Activated CD4-positive, alpha-beta T cell treated with anti-CD3 and anti-CD28 coated beads for 4 hours (primary cell): ENCODE measurements around the gene RBMX.
"Not testable (repeated sequence)": the region's sequence is repeated elsewhere in the genome, so short reads cannot be mapped to it uniquely, and the experiment has no call there.

Source experiments
- DNase-seq, 2 donors: peaks; one replicate each; pipeline ENCODE4 v3.0.0-alpha.2; 2020

Gene RBMX

DNA sequence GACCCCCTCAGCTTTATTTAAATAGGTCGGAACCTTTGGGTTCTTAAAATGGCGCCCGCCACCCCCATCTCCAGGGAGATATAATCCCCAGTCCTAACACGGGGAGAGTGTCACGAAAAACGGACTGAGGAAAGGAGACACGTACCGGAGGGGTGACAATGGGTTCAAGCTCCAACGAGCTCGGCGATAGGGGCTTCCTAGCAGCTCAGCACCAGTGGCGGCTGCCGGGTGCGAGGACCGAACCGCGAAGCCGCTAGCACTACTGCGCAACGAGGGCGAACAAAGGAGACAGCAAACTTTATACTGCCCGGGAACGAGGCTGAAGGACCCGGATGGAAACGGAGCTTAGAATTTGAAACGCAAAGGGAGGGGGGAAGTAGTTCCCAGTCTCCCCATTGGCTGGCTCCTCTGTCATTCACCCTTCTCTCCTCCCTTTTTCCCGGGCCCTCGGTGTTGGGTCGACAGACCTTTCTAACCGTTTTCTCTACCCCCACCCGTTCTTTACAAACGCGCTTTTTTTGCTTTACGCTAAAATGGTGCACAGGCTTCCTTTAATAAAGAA, at the start of gene RBMX:
TSS of gene RBMX (minus strand) at position 274 of the 562 bp plus-strand sequence. CDS start 1,298 bp downstream, outside the sequence.
- peak; percentile 84 to 88 for DNase-seq

DNA sequence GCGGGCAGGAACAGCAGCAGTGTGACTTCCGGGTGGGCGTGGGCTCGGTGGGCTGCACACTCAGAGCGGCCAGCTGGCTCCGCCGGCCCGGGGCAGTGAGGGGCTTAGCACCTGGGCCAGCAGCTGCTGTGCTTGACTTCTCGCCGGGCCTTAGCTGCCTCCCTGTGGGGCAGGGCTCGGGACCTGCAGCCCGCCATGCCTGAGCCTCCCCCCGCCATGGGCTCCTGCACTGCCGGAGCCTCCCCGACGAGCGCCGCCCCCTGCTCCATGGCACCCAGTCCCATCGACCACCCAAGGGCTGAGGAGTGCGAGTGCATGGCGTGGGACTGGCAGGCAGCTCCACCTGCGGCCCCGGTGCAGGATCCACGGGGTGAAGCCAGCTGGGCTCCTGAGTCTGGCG, 40.9 kb upstream of the RBMX start:
- not testable (repeated sequence) for DNase-seq

DNA sequence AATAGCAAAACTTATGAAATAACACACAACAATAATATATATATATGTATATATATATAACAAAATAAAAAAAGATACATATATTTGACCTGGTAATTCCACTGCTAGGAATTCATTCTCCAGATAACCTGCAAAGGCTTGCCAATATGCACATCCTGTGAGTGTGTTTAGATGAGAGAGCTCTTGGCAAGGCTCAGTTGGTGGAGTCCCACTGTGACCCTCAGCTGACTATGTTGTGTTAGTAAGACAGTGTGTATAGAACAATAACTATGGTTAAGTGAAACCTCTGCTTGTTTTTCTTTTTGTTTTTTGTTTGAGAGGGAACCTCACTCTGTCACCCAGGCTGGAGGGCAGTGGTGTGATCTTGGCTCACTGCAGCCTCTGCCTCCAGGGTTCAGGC, 39.5 kb upstream of the RBMX start:
- DNase-seq, result no peak

DNA sequence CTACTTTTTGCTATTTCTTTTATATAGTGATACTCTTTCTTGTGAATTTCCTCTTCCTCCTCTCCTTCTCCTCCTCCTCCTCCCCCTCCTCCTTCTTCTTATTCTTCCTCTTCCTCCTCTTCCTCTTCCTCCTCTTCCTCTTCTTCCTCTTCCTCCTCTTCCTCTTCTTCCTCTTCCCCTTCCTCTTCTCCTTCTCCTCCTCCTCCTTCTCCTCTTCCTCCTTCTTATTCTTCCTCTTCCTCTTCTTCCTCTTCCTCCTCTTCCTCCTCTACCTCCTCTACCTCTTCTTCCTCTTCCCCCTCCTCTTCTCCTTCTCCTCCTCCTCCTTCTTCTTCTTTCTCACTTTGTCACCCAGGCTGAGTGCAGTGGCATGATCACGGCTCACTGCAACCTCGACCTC, 36.3 kb upstream of the RBMX start:
- DNase-seq, result no peak

DNA sequence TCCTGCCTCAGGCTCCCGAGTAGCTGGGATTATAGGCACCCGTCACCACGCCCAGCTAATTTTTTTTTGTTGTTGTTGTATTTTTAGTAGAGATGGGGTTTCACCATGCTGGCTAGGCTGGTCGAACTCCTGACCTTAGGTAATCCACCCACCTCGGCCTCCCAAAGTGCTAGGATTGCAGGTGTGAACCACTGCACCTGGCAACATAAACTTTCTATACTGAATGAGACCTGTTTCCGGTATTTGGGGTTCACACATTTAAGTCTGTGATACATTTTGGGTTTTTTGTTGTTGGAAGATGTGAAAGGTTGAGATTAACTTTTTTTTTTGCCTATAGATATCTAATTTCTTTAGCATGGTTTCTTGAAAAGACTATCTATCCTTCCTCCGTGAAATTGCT, 31.1 kb upstream of the RBMX start:
- DNase-seq, result not testable (repeated sequence)

DNA sequence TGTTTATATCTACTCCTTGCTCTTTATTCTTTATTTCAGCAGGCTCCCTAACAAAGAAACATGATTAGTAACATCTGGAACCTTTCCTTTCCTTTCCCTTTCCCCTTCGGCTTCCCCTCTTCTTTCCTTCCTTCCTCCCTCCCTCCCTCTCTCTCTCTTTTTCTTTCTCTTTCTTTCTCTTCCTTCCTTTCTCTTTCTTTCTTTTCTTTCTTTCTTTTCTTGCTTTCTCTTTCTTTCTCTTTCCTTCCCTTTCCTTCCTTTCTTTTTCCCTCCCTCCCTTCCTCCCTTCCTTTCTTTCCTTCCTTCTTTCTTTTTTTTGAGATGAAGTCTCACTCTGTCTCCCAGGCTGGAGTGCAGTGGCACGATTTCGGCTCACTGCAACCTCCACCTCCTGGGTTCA, 30.7 kb upstream of the RBMX start:
- no peak for DNase-seq

DNA sequence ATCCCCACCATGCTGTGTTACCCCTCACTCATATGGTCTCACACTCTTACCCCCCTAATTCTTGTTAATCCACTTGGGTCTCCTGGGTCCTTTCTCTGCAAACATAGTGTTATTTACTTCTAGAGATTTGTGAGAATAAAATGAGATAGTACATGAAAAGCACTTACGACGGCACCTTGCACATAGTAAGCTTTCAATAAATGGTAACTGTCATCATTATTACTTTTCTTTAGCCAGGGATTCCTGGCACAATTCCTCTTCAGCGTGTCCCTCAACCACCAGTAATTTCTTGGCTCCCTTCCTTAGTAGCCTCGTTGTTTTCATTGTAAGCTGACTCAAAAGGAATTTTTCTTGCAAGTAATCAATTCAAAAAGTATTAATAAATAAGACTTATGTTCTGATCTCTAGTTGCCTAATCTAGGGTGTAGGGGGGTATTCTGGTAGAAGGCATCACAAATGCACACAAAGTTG, 30.1 kb upstream of the RBMX start:
- no peak for DNase-seq

DNA sequence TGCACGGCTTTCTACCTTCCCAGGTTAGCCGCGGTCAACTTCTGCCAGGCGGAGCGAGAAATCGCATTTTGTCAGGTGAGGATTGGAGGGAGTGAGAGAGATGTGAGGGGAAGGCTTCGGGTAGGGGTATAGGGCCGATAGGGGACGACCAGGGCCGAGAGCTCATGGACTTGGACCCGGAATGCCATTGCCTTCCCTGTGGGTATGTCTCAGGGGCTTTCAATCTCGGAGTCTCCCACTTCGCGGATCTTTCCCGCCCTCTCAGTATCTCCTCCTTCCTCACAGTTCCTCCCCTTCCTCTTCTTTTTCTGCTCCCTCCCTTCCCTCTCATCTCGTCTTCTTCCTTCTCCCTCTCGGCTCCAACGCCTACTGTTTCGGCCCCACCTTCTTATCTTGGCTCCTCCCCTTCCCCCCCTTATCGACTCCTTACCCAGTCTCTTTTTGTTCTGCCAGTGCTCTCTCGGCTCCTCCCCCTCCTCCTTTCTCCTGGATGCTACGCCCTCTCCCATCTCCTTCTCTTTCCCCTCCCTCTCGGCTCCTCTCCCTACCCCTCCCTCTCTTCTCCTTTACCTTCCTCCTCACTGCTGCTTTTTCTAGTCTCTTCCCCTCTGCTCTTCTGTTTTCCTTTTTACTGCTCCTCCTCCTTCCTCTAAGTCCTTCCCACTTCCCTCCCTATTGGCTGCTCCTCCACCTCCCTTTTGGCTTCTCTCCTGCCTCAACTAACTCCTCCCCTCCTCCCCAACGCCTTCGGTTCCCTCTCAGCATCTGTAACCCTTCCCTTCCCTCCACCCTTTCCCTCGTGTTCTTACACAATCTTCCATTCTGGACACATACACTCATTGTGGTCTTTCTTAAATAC, 29.4 kb upstream of the RBMX start:
- peak; percentile 51 to 65 for DNase-seq

DNA sequence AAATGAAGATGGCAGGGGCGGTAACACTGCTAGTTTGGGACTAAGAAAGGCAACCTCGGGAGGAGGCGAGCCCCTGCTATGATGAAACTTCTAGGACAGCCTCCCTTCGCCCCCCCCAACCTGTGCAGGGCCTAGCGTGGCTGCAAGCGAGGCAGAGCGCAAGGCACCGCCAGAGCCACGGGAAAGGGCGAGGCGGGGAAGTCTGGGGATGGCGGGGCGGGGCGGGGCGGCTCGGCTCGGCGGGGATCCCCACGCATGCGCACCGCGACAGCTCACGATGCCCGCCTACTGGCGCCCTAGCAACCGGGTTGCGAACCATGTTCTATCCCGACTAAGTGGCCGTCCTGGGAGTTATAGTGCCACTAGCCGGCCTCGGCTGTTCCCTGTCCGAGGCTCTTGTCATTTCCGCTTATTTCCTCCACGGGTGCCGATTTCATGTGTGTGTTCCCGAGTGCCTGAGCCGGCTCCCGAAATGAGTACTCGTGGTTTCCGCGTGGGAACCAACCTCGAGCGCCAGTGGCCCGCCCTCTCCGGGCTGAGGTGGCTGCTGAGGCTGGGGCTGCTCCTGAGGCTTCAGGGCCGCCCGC, 28.7 kb upstream of the RBMX start:
- peak; percentile 72 to 76 for DNase-seq

DNA sequence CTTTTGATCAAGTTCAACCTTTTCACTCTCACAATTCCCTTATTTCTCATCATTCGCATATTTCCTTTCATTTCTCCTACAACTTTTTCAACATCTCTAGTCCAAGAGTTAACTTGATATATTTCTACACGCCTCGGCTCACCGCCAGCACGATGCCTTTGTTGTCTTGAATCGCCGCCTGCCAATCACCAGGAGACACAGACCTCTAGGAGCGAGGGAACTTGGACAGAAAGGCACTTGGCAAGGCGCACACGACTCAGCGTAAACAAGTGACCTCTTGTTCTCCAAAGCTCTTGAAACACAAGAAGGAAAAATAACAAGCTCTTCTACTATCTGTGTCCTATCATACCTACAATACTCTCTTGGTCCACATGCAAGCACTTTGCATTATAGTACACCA, 27.1 kb upstream of the RBMX start:
- no peak for DNase-seq

DNA sequence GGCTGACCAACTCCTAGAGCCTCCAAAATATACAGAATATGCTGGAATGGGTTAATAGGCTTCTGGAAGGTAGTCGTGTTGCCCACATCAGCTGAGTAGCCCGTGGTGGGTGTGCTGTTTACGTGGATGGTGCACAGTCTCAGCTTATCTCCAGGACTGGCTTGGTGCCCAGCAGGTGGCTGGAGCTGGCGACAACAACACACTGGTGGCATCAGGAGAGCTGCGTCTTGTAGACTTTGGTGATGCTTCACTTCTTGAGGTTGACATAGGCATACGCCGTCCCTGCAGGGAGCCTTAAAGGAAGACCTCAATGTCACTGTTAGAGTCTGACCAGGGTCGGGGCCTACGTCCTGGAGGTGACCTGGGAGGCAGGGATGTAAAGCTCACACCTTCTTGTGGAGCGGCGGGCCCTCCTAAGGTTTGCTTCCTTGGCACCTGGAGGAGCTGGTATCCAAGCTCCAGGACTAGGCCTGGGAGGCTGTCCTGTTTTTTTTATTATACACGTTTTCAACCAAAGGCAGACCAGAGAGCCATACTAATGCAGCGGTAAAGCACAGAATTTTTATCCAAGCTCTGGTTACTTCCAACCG, 26.5 kb upstream of the RBMX start:
- no peak for DNase-seq

DNA sequence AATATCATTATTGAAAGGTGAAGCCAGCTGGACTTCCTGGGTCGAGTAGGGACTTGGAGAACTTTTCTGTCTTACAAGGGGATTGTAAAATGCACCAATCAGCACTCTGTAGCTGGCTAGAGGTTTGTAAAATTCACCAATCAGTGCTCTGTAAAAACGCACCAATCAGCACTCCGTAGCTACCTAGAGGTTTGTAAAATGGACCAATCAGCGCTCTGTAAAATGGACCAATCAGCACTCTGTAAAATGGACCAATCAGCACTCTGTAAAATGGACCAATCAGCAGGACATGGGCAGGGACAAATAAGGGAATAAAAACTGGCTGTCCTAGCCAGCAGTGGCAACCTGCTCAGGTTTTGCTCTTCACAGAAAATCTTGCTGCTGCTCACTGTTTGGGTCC, 23.5 kb upstream of the RBMX start:
- not testable (repeated sequence) for DNase-seq

DNA sequence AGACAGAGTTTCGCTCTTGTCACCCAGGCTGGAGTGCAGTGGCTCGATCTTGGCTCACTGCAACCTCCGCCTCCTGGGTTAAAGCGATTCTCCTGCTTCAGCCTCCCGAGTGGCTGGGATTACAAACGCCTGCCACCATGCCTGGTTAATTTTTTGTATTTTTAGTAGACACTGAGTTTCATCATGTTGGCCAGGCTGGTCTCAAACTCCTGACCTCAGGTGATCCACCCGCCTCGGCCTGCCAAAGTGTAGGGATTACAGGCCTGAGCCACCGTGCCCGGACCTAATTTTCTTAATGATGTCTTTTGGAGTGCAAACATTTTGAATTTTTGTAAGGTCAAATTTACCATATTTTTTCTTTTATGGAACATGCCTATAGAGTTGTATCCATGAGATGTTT, 19.5 kb upstream of the RBMX start:
- not testable (repeated sequence) for DNase-seq

DNA sequence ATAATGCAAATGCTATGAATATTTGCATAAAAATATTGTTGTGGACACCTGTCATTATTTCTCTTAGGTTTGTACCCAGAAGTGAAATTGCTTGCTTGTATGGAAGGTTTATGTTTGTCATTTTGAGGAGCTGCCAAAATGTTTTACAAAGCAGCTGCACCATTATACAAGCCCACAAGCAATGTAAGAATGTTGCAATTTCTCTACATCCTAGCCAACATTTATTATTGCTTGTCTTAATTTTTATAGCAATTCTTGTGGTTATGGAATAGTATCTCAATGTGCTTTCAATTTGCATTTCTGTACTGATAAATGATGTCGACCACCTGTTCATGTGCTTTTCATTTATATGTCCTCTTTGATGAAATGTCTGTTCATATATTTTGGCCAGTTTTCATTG, 18.7 kb upstream of the RBMX start:
- DNase-seq, result no peak

DNA sequence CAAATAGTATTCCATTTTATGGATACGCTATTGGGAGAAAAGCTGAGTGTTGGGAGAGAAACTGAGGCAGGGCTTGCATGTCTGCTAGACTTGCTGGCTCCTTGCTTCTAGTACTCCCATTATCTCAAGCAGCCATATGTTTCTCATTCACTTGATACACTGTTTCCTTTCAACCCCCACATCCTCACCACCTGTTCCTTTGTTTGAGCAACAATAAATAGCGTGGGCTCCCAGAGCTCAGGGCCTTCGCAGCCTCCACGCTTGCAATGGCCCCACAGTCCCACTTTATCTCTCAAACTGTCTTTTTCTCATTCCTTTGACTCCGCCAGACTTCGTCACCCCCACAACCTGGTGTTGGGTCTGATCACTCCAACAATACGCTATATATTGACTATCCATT, 18.2 kb upstream of the RBMX start:
- DNase-seq, result not testable (repeated sequence)

DNA sequence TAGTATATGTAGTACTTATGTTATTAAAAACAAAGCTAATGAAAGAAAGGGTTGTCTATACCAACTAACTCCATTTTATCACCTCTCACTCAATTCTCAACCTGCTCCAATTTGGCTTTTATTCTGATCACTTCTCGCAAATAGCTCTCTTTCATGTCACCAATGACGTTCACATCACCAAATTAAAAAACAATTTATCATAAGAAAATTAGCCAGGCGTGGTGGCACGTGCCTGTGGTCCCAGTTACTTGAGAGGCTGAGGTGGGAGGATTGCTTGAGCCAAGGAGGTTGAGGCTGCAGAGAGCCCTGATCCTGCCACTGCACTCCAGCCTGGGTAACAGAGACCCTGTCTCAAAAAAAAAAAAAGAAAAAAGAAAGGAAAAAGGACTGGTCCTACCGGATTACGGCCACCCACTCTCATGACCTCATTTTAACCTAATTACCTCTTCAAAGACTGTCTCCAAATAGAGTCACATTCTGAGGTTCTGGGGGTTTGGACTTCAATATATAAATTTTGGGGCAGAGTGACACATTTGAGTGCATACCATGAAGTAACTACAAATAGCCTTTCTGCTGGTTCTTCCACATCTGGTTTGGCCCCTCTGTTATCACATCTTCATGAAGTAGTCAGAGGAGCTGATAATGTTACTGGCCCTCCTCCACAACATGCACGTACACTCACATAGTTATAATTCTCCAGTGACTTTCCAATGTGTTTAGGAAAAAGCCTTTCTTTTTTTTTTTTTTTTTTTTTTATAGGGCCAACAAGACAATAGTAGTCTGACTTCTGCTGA, 15.8 kb upstream of the RBMX start:
- no peak for DNase-seq

DNA sequence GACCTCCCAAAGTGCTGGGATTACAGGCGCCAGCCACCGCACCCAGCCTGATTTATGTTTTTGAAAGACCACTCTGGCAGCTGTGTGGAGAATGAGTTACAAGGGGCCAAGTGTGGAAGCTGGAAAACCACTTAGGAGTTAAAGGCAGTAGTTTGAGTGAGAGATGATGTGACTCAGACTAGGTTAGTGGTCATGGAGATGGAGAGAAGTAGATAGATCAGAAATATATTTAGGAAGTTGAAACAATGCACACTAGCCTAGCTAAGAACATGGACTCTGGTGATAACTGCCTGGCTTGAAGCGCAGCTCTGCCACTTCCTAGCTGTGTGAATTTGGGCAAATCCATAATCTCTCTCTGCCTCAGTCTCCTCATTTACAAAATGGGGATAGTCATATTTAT, 11.9 kb upstream of the RBMX start:
- DNase-seq, result no peak

DNA sequence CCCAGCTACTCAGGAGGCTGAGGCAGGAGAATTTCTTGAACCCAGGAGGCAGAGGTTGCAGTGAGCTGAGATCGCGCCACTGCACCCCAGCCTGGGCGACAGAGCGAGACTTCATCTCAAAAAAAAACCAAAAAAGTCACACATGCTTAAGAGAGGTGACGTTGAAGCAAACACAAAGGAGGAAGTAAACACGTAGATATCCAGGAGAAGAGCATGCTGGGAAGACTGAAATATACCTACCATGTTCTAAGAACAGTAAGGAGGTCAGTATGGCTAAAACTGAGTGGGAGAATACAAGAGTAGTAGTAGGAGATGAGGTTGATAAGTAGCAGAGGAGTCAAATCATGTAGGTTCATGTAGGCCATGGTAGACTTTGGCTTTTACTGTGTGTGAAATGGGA, 10.1 kb upstream of the RBMX start:
- DNase-seq, result not testable (repeated sequence)

DNA sequence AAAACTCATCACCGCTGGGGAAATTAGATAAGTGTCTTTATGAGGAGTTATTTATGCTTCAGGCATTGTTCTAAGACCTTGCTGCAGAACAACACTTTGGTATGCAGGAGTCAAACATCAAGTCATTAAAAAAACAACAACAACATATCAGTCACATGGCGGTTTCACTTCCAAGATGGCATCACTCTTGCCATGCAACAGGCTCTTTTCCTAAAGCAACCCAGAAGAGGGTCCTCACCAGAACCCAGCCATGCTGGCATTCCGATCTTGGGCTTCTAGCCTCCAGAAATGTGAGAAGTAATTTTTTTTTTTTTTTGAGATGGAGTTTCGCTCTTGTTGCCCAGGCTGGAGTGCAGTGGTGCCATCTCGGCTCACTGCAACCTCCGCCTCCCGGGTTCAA, 8.7 kb upstream of the RBMX start:
- DNase-seq, result no peak

DNA sequence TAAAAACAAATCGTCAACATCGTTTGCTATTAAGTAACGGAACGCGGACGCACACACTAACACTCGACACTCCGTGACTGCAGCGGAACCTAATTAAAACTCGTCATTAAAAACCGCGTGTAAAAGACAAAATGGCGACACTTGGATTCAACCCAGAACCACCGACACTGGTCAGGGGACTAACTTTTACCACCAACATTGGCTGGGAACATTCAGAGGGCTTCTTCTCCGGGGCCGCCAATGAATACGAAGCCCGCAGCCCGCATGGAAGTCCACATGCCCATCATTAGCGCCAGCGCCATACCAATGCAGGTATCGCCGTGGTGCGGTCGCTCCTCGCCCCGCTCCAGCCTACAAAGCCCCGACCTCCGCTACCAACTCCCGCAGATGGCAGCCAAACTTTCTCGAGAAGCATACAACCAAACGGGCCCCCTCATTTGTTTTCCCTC, 498 bp downstream of the RBMX start:
- peak in 1 of 2 donors; percentile 18 for DNase-seq

DNA sequence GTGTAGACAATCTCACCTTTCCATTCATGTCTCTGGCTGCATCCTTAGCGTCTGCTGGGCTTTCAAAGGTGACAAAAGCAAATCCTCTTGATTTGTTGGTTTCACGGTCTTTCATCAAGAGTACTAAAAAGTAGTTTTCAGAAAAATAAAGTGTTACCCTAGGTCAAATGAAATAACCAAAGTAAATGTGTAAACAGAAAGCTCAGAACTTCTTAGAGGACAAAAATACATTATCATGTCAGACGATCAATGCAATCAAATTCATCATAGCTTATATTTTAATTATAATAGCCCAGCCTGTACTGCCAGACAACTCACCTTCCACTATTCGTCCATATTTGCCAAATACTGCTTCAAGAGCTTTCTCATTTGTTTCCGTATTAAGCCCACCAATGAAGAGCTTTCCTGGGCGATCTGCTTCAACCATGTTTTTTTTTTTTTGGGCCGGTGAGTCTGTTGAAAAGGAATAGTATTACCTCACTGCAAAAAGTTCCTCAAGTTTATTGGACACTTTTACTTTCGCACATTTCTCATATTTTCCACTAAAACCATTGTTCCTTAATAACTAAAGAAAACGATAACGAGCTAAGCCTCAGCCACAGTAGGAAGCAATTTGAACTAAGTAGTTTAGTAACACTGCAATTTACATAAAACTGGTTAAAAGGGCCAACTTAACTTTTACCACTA, 1.4 kb downstream of the RBMX start:
- DNase-seq, result no peak

DNA sequence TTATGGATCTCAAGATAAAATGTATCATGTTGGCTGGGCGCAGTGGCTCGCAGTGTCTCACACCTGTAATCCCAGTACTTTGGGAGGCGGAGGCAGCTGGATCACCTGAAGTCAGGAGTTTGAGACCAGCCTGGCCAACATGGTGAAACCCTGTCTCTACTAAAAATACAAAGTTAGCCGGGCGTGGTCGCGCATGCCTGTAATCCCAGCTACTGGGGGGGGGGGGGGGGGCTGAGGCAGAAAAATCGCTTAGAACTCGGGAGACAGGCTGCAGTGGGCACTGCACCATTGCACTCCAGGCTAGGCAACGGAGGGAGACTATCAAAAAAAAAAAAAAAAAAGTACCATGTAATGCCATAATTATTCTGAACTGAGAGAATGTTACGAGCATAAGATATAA, 2.1 kb downstream of the RBMX start:
- DNase-seq, result no peak
